Measurements from ENCODE around the gene TRAPPC8. TPM values are rescaled to one million over a fixed set of nuclear protein-coding genes. Genes with fewer than 3 reads are reported as not detected.
"Not testable (repeated sequence)": the region's sequence is repeated elsewhere in the genome, so short reads cannot be mapped to it uniquely, and the experiment has no call there.

The TRAPPC8 gene
- total and polyA plus RNA-seq, 5 donors from 2014 or later, result 15.5 to 45.4 (median 21.2) TPM

DNA sequence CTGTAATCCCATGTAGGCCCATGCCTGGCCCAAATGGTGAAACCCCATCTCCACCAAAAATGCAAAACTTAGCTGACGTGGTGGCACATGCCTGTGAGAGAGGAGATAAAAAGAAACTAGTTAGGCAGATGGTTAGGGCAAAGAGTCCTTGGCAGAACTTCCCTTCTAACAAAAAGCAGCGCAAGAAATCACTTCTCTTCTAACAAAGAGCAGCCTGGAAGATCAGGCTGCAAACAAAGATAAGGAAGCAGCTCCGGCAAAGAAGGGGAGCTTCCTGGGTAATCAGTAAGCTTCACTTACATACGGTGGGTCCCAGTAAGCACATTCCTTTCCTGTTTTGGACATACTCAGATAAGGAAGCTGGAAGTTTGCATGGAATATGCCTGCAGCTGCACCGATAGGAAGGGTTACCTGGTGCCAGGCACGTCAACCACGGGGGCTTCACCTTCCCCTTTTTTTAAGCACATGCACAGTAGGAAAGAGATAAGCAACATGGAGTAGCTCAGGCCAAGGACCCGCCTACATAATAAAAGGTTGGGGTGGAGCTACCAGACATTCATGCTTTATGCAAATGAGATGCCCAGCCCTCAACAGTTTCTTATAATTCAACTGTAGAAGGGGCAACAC is 121.3 kb downstream of the TRAPPC8 start:
- DNase-seq (no peak), ATAC-seq (ENCODE audit: low read depth in 2 of 2) (no peak)
- Mint-ChIP-seq H3K27me3 (peaks cover 4% of the 10 kb centered on the region), H3K4me3 (no peak overlapping the region), H3K4me1 (peaks cover 0 to 3% (median 0%) of the 10 kb centered on the region in 4 donors), H3K27ac (no peak overlapping the region), H3K36me3 (no peaks in the 10 kb centered on the region), H3K9me3 (no peaks in the 10 kb centered on the region)
- H3K27ac ChIP-seq (ENCODE audit: insufficient read depth, low read length, poor library complexity, severe bottlenecking), result no peak overlapping the region
- no peaks in the 10 kb centered on the region for H3K4me1 ChIP-seq (ENCODE audit: control insufficient read depth, insufficient read depth, low read length, poor library complexity, severe bottlenecking)
- H3K36me3 ChIP-seq (ENCODE audit: control insufficient read depth, insufficient read depth, low read length), result no peaks in the 10 kb centered on the region
- H3K27me3 ChIP-seq (ENCODE audit: control insufficient read depth, insufficient read depth, low read length), result no peaks in the 10 kb centered on the region
- no peak overlapping the region for H3K4me3 ChIP-seq (ENCODE audit: low read depth, low read length)
- H3K9me3 ChIP-seq (ENCODE audit: control insufficient read depth in 2 of 2, low read length in 2 of 2), result no peaks in the 10 kb centered on the region

DNA sequence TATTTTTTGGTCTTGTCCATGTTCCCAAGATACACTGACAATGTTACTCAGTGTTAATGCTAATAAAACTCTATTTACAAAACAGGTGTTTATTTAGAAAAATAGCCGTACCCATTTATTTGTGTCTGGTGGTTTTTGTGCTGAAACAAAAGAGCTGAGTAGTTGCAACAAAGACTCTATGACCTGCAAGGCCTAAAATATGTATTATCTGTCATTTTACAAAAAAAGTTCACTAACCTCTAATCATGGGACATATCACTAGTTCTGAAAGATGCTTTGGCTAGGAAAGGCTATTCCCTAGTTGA is 123.1 kb downstream of the TRAPPC8 start:
- no peak for DNase-seq
- no peak overlapping the region for H3K27ac ChIP-seq (ENCODE audit: insufficient read depth, low read length, poor library complexity, severe bottlenecking)

DNA sequence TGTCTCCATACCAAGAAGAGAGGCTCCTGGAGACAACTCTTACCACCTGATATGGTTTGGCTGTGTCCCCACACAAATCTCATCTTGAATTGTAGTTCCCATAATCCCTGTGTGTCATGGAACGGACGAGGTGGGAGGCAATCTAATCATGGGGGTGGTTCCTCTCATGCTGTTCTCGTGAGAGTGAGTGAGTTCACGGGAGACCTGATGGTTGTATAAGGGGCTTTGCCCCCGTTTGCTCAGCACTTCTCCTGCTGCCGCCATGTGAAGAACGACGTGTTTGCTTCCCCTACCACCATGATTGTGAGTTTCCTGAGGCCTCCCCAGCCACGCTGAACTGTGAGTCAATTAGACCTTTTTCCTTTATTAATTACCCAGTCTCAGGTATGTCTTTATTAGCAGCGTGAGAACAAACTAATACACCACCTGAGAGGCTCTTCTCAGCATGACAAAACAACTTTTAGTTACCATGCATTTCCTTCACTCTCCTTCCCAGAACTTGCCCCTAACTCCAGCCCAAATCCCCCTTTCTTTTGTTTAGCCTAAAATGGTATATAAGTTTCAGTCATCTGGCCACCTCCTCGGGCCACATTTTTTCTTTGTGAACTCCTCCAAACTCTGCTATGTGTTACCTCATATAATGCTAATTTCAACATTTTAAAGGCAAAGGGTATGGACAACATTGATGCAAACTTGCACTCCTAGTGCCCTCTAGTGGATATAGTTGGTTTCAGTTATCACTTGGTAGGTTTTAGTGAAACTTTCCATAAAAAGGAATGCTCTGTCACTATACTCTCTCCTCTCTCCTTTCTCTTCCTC is 123.6 kb downstream of the TRAPPC8 start:
- DNase-seq (peak in 2 of 3 donors; percentile 18 to 43), ATAC-seq (ENCODE audit: low read depth in 2 of 2) (peak in 1 of 2 donors; percentile 48)
- Histone ChIP-seq H3K36me3 (ENCODE audit: control insufficient read depth, insufficient read depth, low read length) (no peaks in the 10 kb centered on the region), H3K27me3 (ENCODE audit: control insufficient read depth, insufficient read depth, low read length) (no peaks in the 10 kb centered on the region), H3K4me1 (ENCODE audit: control insufficient read depth, insufficient read depth, low read length, poor library complexity, severe bottlenecking) (no peaks in the 10 kb centered on the region), H3K4me3 (ENCODE audit: low read depth, low read length) (no peak overlapping the region), H3K27ac (ENCODE audit: insufficient read depth, low read length, poor library complexity, severe bottlenecking) (no peak overlapping the region), H3K9me3 (ENCODE audit: control insufficient read depth in 2 of 2, low read length in 2 of 2) (no peaks in the 10 kb centered on the region)
- H3K36me3 Mint-ChIP-seq, result no peaks in the 10 kb centered on the region
- H3K4me1 Mint-ChIP-seq, result no peaks in the 10 kb centered on the region
- H3K27ac Mint-ChIP-seq, result no peak overlapping the region
- H3K4me3 Mint-ChIP-seq, result no peak overlapping the region
- peaks cover 0 to 1% (median 0%) of the 10 kb centered on the region in 7 donors for H3K9me3 Mint-ChIP-seq
- peaks cover 12% of the 10 kb centered on the region for H3K27me3 Mint-ChIP-seq

More for the DNA sequence above, 123.1 kb downstream of the TRAPPC8 start:
- no peak overlapping the region for H3K4me3 Mint-ChIP-seq
- ATAC-seq (ENCODE audit: low read depth in 2 of 2), result no peak
- H3K36me3 Mint-ChIP-seq, result no peaks in the 10 kb centered on the region
- H3K4me1 Mint-ChIP-seq, result no peaks in the 10 kb centered on the region
- Histone ChIP-seq H3K4me3 (ENCODE audit: low read depth, low read length) (no peak overlapping the region), H3K27me3 (ENCODE audit: control insufficient read depth, insufficient read depth, low read length) (no peaks in the 10 kb centered on the region), H3K4me1 (ENCODE audit: control insufficient read depth, insufficient read depth, low read length, poor library complexity, severe bottlenecking) (no peaks in the 10 kb centered on the region), H3K36me3 (ENCODE audit: control insufficient read depth, insufficient read depth, low read length) (no peaks in the 10 kb centered on the region), H3K9me3 (ENCODE audit: control insufficient read depth in 2 of 2, low read length in 2 of 2) (no peaks in the 10 kb centered on the region)
- H3K27ac Mint-ChIP-seq, result no peak overlapping the region
- peaks cover 12% of the 10 kb centered on the region for H3K27me3 Mint-ChIP-seq
- H3K9me3 Mint-ChIP-seq, result peaks cover 0 to 1% (median 0%) of the 10 kb centered on the region in 7 donors

DNA sequence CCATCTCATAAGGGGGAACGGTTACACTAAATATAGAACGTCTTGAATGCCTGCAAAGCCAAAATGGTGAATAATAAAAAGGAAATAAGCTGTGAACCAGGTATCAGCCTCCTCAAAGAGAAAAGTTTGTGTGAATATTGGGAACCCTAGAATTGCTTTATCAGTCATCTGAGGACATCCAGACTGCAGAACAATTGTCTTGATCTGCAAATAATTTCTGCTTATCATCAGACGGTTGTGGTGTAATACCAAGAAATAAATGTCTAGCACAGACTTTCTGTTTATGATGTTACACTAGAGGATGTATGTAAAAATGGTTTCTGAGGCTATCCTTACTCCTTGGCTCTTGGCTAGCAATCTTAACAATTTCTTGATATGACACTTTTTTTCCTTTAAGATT is 128.8 kb downstream of the TRAPPC8 start:
- no peak overlapping the region for H3K4me3 Mint-ChIP-seq
- ATAC-seq (ENCODE audit: low read depth in 2 of 2), result no peak

DNA sequence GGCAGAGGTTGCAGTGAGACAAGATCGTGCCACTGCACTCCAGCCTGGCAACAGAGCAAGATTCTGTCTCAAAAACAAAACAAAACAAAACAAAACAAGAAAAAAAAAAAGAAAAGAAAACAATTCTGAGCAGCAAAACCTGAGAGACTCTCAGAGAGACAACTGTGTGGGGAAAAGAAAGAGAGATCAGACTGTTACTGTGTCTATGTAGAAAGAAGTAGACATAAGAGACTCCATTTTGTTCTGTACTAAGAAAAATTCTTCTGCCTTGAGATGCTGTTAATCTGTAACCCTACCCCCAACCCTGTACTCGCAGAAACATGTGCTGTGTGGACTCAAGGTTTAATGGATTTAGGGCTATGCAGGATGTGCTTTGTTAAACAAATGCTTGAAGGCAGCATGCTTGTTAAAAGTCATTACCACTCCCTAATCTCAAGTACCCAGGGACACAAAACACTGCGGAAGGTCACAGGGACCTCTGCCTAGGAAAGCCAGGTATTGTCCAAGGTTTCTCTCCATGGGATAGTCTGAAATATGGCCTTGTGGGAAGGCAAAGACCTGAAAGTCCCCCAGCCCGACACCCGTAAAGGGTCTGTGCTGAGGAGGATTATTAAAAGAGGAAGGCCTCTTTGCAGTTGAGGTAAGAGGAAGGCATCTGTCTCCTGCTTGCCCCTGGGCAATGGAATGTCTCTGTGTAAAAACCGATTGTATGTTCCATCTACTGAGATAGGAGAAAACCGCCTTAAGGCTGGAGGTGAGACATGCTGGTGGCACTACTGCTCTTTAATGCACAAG is 132.4 kb downstream of the TRAPPC8 start:
- not testable (repeated sequence) for H3K27ac Mint-ChIP-seq; H3K9me3 ChIP-seq (ENCODE audit: control insufficient read depth in 2 of 2, low read length in 2 of 2)

More for the DNA sequence above, 128.8 kb downstream of the TRAPPC8 start:
- Mint-ChIP-seq H3K27me3 (peaks cover 12% of the 10 kb centered on the region), H3K27ac (no peak overlapping the region), H3K4me1 (no peaks in the 10 kb centered on the region), H3K36me3 (no peaks in the 10 kb centered on the region), H3K9me3 (peaks cover 0 to 1% (median 0%) of the 10 kb centered on the region in 7 donors)
- Histone ChIP-seq H3K27me3 (ENCODE audit: control insufficient read depth, insufficient read depth, low read length) (no peaks in the 10 kb centered on the region), H3K4me3 (ENCODE audit: low read depth, low read length) (no peak overlapping the region), H3K36me3 (ENCODE audit: control insufficient read depth, insufficient read depth, low read length) (no peaks in the 10 kb centered on the region), H3K27ac (ENCODE audit: insufficient read depth, low read length, poor library complexity, severe bottlenecking) (no peak overlapping the region), H3K4me1 (ENCODE audit: control insufficient read depth, insufficient read depth, low read length, poor library complexity, severe bottlenecking) (no peaks in the 10 kb centered on the region), H3K9me3 (ENCODE audit: control insufficient read depth in 2 of 2, low read length in 2 of 2) (no peaks in the 10 kb centered on the region)
- no peak for DNase-seq

DNA sequence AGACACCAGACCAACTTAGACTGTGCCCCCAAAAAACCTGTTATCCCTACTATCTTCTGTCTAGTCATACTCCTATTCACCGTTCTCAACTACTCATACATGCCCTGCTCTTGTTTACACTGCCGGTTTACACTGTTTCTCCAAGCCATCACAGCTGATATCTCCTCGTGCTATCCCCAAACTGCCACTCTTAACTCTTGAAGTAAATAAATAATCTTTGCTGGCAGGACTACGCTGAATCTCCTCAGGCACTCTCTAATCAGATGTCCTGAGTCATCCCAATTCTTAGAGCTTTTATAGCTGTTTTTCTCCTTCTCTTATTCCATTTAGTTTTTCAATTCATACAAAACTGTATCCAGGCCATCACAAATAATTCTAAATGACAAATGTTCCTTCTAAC is 133.9 kb downstream of the TRAPPC8 start:
- H3K9me3 Mint-ChIP-seq; H3K9me3 ChIP-seq (ENCODE audit: control insufficient read depth in 2 of 2, low read length in 2 of 2); H3K4me1 ChIP-seq (ENCODE audit: control insufficient read depth, insufficient read depth, low read length, poor library complexity, severe bottlenecking); H3K36me3 Mint-ChIP-seq; H3K4me1 Mint-ChIP-seq; H3K36me3 ChIP-seq (ENCODE audit: control insufficient read depth, insufficient read depth, low read length); H3K27me3 Mint-ChIP-seq; DNase-seq; ATAC-seq (ENCODE audit: low read depth in 2 of 2); H3K27me3 ChIP-seq (ENCODE audit: control insufficient read depth, insufficient read depth, low read length); H3K27ac ChIP-seq (ENCODE audit: insufficient read depth, low read length, poor library complexity, severe bottlenecking); H3K27ac Mint-ChIP-seq; H3K4me3 ChIP-seq (ENCODE audit: low read depth, low read length); H3K4me3 Mint-ChIP-seq: not testable (repeated sequence)

More for the DNA sequence above, 132.4 kb downstream of the TRAPPC8 start:
- not testable (repeated sequence) for ATAC-seq (ENCODE audit: low read depth in 2 of 2); H3K27me3 Mint-ChIP-seq; H3K9me3 Mint-ChIP-seq; H3K27me3 ChIP-seq (ENCODE audit: control insufficient read depth, insufficient read depth, low read length); H3K4me3 ChIP-seq (ENCODE audit: low read depth, low read length); H3K27ac ChIP-seq (ENCODE audit: insufficient read depth, low read length, poor library complexity, severe bottlenecking); H3K36me3 ChIP-seq (ENCODE audit: control insufficient read depth, insufficient read depth, low read length); H3K4me3 Mint-ChIP-seq; DNase-seq; H3K36me3 Mint-ChIP-seq; H3K4me1 Mint-ChIP-seq; H3K4me1 ChIP-seq (ENCODE audit: control insufficient read depth, insufficient read depth, low read length, poor library complexity, severe bottlenecking)

DNA sequence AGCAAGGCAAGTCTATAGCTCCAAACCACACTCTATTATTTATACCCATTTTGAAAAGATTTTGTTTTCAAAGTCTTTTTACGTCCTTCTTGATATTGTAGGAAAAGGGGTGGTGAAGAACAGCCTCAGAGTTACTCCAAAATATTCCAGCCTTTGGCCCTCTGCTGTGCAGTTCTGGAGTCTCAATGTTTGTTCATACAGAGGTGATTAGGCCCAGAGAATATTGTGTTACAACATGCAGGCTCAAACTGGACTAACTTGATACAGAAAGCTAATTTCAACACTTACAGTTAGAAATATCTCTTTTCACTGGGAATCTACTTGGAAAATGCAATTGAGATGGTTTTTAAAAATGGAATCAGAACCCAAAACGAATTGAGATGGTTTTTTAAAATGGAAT is 141.8 kb downstream of the TRAPPC8 start:
- no peak overlapping the region for H3K27ac Mint-ChIP-seq
- Histone ChIP-seq H3K36me3 (ENCODE audit: control insufficient read depth, insufficient read depth, low read length) (no peaks in the 10 kb centered on the region), H3K27ac (ENCODE audit: insufficient read depth, low read length, poor library complexity, severe bottlenecking) (no peak overlapping the region), H3K9me3 (ENCODE audit: control insufficient read depth in 2 of 2, low read length in 2 of 2) (no peaks in the 10 kb centered on the region), H3K27me3 (ENCODE audit: control insufficient read depth, insufficient read depth, low read length) (no peaks in the 10 kb centered on the region), H3K4me1 (ENCODE audit: control insufficient read depth, insufficient read depth, low read length, poor library complexity, severe bottlenecking) (no peaks in the 10 kb centered on the region), H3K4me3 (ENCODE audit: low read depth, low read length) (no peak overlapping the region)
- no peaks in the 10 kb centered on the region for H3K9me3 Mint-ChIP-seq
- peaks cover 6% of the 10 kb centered on the region for H3K27me3 Mint-ChIP-seq
- H3K4me1 Mint-ChIP-seq, result no peaks in the 10 kb centered on the region
- H3K4me3 Mint-ChIP-seq, result no peak overlapping the region
- ATAC-seq (ENCODE audit: low read depth in 2 of 2), result no peak
- no peaks in the 10 kb centered on the region for H3K36me3 Mint-ChIP-seq
- DNase-seq, result no peak

All from CD4-positive, CD25-positive, alpha-beta regulatory T cell (primary cell).